Cortex of kidney (tissue), 1 donor: ENCODE results near the gene PRSS1.
"Not testable (repeated sequence)": the region's sequence is repeated elsewhere in the genome, so short reads cannot be mapped to it uniquely, and the experiment has no call there.

Source experiments
- DNase-seq: peaks from one replicate; lab custom pipeline; 2025; lab: John Stamatoyannopoulos, UW

PRSS1 gene

GRCh38 chr7:142749218-142749993, at the start of gene PRSS1:
Gene PRSS1, plus strand, starts transcription at chr7:142749472. Its CDS starts 13 bp downstream, at chr7:142749485.
- DNase-seq, result no peak

DNA sequence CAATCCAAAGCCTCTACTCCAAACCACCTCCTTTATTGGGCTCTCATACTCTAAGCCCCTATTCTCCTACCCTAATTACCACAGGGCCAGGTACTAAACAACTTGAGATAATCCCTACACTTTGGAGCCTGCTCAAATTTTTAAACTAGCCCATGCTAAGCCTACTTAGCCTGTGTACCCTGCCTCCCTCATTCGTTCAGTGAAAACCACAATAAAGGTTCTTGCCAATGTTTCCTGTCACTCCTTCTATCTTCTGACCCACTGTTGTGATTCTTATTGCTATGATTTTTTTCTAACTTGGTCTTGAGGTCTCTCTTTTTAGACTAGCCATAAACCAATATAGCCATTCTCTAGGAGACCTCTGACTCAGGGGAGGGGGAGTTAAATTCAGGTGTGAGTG, 48.3 kb upstream of the PRSS1 start:
- DNase-seq, result not testable (repeated sequence)

DNA sequence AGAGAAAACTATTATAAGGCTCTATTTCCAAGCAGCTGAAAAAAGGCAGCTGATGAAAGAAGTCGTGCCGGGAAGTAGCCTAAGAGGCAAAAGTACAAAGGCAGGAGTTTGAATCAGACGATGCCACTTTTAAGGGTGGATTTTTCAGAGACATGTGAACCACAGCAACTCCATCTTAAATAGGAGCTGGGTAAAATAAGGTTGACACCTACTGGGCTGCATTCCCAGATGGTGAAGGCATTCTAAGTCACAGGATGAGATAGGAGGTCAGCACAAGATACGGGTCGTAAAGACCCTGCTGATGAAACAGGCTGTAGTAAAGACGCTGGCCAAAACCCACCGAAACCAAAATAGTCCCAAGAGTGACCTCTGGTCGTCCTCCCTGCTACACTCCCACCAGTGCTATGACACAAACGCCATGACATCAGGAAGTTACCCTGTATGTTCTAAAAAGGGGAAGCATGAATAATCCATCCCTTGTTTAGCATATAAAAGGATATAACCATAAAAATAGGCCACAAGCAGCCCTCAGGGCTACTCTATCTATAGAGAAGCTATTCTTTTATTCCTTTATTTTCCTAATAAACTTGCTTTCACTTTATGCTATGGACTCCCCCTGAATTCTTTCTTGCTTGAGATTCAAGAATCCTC, 45.5 kb upstream of the PRSS1 start:
- no peak for DNase-seq

- not testable (repeated sequence) for DNase-seq
These were observed 40.5 kb upstream of the PRSS1 start for GRCh38 chr7:142708726-142709125.

- no peak for DNase-seq
These were observed 39.4 kb upstream of the PRSS1 start for GRCh38 chr7:142709921-142710320.

DNA sequence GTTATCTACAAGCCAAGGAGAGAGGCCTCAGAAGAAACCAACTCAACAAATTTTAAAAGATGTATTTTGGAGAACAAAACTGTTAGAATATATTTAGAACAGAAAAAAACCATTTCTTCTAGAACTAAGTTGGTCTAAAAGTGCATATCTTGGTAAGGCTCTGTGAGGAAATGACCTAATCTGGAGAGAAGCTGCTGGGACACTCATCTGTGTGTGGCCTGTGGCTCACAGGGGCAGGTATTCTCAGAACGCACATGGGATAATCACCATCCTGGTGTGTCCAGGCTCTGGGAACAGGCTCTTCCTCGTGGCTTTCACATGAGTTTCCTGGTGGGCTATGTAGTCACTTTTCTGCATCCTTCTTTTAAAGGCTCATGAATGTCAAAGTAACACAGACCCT, 38.1 kb upstream of the PRSS1 start:
- DNase-seq, result no peak

- no peak for DNase-seq
These were observed 37.3 kb upstream of the PRSS1 start for GRCh38 chr7:142711746-142712616.

DNA sequence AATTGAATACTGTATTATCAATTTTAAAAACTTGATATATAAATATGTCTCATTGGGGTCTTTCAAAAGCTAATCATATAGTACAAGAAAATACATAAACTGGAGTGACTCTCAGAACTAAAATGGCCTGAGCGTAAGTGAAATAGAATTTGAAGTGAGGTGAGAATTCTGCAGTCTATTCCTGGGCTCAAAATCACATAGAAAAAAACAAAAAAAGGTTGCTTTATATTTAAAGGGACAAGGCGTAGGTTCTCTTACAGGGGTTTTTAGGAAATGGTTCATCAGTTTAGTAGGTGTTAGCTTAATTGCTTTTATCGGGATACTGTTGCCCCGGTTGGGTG, 36.7 kb upstream of the PRSS1 start:
- DNase-seq, result no peak

- no peak for DNase-seq
These were observed 34.9 kb upstream of the PRSS1 start for GRCh38 chr7:142714375-142714774.

- DNase-seq, result no peak
These were observed 32.7 kb upstream of the PRSS1 start for GRCh38 chr7:142716596-142716995.

DNA sequence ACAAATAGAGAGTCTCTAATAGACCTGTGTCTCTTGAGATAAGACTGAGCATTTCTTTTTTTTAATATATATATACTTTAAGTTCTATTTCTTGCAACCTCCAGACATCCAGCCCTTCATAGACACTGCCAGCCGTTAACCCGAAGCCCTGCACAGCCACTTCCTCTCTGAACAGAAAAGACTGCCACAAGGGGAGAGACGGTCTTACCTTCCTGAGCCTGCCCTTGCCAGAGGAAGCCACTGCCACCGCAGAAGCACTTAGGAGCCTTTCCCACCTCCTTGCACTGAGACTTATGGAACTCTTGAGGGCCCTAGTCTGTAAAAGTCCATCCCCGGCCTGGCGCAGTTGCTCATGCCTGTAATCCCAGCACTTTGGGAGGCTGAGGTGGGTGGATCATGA, 31.8 kb upstream of the PRSS1 start:
- no peak for DNase-seq

DNA sequence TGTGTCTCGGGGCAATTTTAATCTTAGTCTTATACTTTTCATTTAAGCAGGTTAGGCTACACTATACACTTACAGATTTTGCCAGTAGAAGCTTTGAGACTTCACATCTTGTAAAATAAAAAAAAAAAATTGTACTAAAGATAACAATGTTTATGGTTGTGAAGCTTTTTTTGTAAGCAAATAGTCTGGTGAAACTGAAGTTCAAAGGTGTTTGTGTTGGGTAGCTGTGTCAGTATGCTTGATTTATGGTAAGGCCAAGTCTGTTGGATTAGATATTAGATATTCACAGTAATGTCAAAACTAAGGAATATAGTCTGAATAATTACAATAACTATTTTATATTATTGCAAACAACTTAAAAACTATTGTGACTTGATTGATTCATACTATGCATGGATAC, 31.0 kb upstream of the PRSS1 start:
- no peak for DNase-seq

DNA sequence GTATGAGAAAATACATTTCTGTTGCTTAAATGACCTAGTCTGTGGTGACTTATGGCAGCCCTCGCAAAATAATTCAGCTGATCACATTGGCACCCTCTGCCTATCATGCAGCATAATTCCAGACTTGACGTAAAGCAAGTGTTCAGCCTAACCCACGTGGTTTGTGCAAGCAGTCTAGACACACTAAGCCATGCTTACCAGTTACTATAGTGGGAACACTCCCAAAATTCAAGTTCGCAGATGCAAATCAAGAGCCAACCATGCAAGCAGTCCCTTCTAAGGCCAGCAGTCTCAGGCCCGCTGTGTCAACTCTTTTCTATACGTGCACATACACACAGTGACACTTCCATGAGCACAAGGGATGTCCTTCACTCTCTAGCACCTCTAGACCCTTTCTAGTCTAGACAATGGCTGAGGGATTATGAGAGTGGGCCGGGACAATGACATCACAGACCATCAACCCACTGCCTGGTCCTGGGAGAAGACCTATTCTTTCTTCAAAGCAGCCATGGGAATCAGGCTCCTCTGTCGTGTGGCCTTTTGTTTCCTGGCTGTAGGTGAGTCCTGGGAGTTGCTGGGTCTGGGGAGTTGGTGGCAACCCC, 29.0 kb upstream of the PRSS1 start:
- no peak for DNase-seq

DNA sequence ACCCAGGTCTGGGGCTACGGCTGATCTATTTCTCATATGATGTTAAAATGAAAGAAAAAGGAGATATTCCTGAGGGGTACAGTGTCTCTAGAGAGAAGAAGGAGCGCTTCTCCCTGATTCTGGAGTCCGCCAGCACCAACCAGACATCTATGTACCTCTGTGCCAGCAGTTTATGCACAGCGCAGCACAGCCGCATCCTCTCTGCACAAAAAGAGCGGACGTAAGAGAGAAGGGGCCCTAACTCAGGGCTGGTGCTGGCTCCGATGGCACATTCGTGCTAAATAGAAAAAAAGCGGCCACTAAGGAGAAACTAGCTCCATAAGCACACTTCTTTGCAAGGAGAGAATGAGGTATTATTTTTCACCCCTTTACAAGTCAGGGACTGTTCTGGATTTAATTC, 28.3 kb upstream of the PRSS1 start:
- no peak for DNase-seq

- no peak for DNase-seq
These were observed 27.0 kb upstream of the PRSS1 start for GRCh38 chr7:142722248-142722794.

- DNase-seq, result no peak
These were observed 16.0 kb upstream of the PRSS1 start for GRCh38 chr7:142733271-142733670.

DNA sequence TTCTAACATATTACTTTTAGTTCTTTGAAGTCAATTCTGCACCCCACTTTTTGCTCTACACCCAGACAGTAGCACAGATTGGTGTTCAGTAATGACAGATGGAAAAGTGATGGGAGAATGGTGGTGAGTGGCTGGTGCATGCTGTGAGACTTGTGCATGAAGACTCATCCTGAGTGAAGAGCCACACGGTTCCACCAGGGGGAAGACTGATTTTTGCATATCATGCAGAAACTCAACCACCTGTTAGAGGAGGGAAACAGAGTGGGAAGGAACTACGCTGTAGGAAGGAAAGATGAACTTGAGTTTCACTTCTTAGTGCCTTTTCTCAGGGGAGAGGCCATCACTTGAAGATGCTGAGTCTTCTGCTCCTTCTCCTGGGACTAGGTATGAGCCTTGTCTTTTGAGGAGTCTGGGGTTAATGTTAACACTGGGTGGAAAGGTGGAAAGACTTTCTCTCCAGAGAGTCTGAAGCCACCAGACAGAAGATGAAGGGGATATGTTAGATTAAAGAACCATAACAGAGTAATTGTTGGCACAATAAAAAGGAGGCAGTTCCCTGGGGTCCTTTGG, 9.3 kb upstream of the PRSS1 start:
- DNase-seq, result no peak

DNA sequence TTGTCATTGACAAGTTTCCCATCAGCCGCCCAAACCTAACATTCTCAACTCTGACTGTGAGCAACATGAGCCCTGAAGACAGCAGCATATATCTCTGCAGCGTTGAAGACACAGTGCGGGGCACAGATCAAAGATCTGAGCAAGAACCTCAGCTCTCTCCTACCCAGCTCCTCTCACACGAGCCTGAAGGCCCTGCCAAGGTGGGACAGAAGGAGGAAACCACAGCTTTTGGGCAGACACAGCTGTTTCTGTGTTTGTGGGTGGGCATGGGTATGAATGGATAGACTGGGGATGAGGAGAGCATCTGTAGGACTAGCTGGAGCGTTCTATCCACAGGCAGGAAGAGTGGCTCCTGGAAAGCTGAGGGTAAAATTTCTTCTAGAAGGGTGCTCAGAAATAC, 8.5 kb upstream of the PRSS1 start:
- DNase-seq, result no peak

DNA sequence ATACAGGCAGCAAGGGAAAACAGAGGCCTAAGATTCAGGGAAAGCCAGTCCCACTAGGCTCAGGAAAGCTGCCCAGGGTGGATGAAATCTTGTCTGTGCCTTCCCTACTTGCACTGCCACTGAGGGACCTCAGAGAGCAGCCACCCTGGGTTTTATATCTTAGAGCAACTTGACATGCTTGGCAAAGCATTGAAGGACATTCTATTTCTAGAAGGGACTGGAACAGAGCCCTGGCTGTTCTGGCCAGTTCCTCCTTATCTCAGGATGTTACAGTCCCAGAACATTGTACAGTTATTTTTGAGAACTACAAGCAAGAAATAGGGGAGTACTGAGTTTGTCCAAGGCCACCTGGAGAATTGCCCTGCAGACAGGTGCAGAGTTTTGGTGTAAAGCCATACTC, 7.3 kb upstream of the PRSS1 start:
- DNase-seq, result not testable (repeated sequence)

DNA sequence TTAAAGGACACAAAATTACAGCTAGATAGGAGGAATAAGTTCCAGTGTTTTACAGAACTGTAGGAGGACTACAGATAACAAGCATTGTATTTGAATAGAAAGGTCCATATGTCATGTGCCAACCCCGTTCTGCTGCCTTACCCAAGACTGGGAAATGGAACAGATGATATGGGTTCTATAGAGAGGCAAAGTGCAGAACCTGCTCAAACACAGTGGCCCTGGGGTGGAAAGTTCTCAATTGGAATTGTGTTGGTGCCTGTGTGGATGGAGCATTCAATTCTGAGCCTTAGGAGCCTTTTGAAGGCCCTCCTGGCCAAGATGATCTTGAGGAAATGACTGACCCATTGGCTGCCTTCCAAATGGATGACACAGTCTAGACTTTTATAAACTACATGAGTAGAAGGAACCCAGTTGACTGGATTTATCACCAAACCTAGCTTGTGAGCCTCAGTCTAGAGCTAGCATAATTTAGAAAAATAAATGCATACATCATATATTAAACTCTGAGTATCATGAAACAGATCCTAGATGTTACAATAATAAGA, 4.1 kb upstream of the PRSS1 start:
- no peak for DNase-seq

DNA sequence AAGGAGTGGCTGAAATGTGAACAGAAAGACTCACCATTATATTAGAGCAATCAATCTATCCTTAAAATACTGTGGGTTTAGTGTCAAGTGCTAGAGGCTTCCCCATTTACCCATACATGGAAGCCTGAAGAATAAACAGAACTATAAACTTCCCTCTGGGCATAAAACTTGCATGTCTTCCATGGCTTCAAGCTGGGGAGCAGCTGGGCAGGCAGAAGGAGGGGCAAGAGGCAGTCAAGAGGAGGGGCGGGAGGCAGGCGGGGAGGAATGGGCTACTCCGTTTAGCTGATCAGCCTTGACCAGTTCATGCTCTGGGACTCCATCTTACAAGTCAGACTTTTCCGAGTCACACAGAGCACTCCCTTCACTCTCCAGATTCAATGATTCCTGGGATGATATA, 3.5 kb upstream of the PRSS1 start:
- DNase-seq, result no peak

DNA sequence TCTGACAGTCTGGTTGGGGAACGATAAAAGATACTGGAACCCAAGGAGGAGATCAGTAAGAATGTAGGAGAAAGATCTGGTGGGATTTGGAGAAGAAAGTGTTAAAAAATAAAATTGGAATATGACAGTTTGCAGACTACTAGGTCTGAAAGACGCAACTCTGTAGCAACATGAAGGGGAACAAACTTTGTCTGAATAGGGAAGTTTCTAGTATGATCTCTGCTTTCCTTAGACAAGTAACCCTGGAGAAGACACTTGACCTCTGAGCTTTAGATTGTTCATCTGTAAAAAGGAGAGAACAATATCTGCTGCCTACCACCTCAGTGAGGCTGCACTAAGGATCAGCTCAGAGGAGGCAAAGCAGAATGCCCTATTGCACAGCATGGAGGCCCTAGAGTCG, 3.0 kb upstream of the PRSS1 start:
- no peak for DNase-seq
